ENCODE results near the gene IL18BP.

Gene IL18BP

GRCh38 chr11:72013765-72014711 is 15.3 kb downstream of the IL18BP start:
- no peak for DNase-seq

- no peak for DNase-seq
Observed at GRCh38 chr11:72014761-72015320, 16.1 kb downstream of the IL18BP start.

GRCh38 chr11:72015511-72016061 is 16.9 kb downstream of the IL18BP start:
- no peak for DNase-seq

GRCh38 chr11:72018171-72018570 is 19.5 kb downstream of the IL18BP start:
- no peak for DNase-seq

GRCh38 chr11:72023335-72023734 is 24.6 kb downstream of the IL18BP start:
- no peak for DNase-seq

- DNase-seq = no peak
Observed at GRCh38 chr11:72024069-72024754, 25.5 kb downstream of the IL18BP start.

GRCh38 chr11:72026090-72026489 is 27.4 kb downstream of the IL18BP start:
- DNase-seq = no peak

- no peak for DNase-seq
Observed at GRCh38 chr11:72030472-72031045, 31.9 kb downstream of the IL18BP start.

GRCh38 chr11:72036687-72037086 is 38.0 kb downstream of the IL18BP start:
- no peak for DNase-seq

- DNase-seq = no peak
Observed at GRCh38 chr11:72037554-72038311, 39.0 kb downstream of the IL18BP start.

GRCh38 chr11:72038491-72038890 is 39.8 kb downstream of the IL18BP start:
- no peak for DNase-seq

GRCh38 chr11:72039031-72039855 is 40.5 kb downstream of the IL18BP start:
- DNase-seq = no peak

- no peak for DNase-seq
Observed at GRCh38 chr11:72039856-72040401, 41.2 kb downstream of the IL18BP start.

- DNase-seq = peak; percentile 69 to 70
Observed at GRCh38 chr11:72040491-72041363, 42.0 kb downstream of the IL18BP start.

- DNase-seq = peak; percentile 11 to 13
Observed at GRCh38 chr11:72041364-72042063, 42.8 kb downstream of the IL18BP start.

- no peak for DNase-seq
Observed at GRCh38 chr11:72042064-72042745, 43.5 kb downstream of the IL18BP start.

- no peak for DNase-seq
Observed at GRCh38 chr11:72045849-72046248, 47.1 kb downstream of the IL18BP start.

GRCh38 chr11:72048766-72049460 is 50.2 kb downstream of the IL18BP start:
- DNase-seq = no peak
